HG03159 (cell line): ENCODE measurements around the gene TMED5.
"Not testable (repeated sequence)": the region's sequence is repeated elsewhere in the genome, so short reads cannot be mapped to it uniquely, and the experiment has no call there.

Experiments used
- ATAC-seq: cut with Tn5 transposase; IDR thresholded peaks from one replicate; pipeline ENCODE4 v1.9.1; 2021; ENCODE audit warnings: mild to moderate bottlenecking, moderate library complexity; ENCODE audit not compliant: unreplicated experiment

Gene TMED5

GRCh38 chr1:93172778-93173177, 7.4 kb downstream of the TMED5 start:
- no peak for ATAC-seq

- ATAC-seq, result no peak
These were observed 8.6 kb downstream of the TMED5 start for GRCh38 chr1:93171549-93172034.

- ATAC-seq, result not testable (repeated sequence)
These were observed 10.0 kb downstream of the TMED5 start for GRCh38 chr1:93170141-93170678.

- no peak for ATAC-seq
These were observed 13.2 kb downstream of the TMED5 start for GRCh38 chr1:93167006-93167405.

- ATAC-seq, result not testable (repeated sequence)
These were observed 14.3 kb downstream of the TMED5 start for GRCh38 chr1:93165895-93166294.

GRCh38 chr1:93164816-93165215, 15.4 kb downstream of the TMED5 start:
- ATAC-seq, result no peak

- not testable (repeated sequence) for ATAC-seq
These were observed 16.9 kb downstream of the TMED5 start for GRCh38 chr1:93163314-93163713.

- ATAC-seq, result no peak
These were observed 20.9 kb downstream of the TMED5 start for GRCh38 chr1:93159337-93159736.

GRCh38 chr1:93155335-93155734, 24.9 kb downstream of the TMED5 start:
- no peak for ATAC-seq

GRCh38 chr1:93154898-93155297, 25.3 kb downstream of the TMED5 start:
- no peak for ATAC-seq

- ATAC-seq, result no peak
These were observed 27.4 kb downstream of the TMED5 start for GRCh38 chr1:93152835-93153234.

- no peak for ATAC-seq
These were observed 28.7 kb downstream of the TMED5 start for GRCh38 chr1:93151474-93151873.

GRCh38 chr1:93150729-93151128, 29.5 kb downstream of the TMED5 start:
- no peak for ATAC-seq

GRCh38 chr1:93148001-93148400, 32.2 kb downstream of the TMED5 start:
- ATAC-seq, result no peak

GRCh38 chr1:93143769-93144168, 36.4 kb downstream of the TMED5 start:
- ATAC-seq, result no peak

- ATAC-seq, result no peak
These were observed 37.1 kb downstream of the TMED5 start for GRCh38 chr1:93143136-93143535.

- ATAC-seq, result no peak
These were observed 38.1 kb downstream of the TMED5 start for GRCh38 chr1:93142161-93142560.

GRCh38 chr1:93140106-93140505, 40.1 kb downstream of the TMED5 start:
- ATAC-seq, result no peak

- ATAC-seq, result no peak
These were observed 42.5 kb downstream of the TMED5 start for GRCh38 chr1:93137604-93138292.

GRCh38 chr1:93136445-93136844, 43.8 kb downstream of the TMED5 start:
- ATAC-seq, result no peak

GRCh38 chr1:93132638-93133037, 47.6 kb downstream of the TMED5 start:
- no peak for ATAC-seq

- ATAC-seq, result no peak
These were observed 50.6 kb downstream of the TMED5 start for GRCh38 chr1:93129507-93130099.
